ENCODE measurements around the gene IGFBP7.

IGFBP7 gene

DNA sequence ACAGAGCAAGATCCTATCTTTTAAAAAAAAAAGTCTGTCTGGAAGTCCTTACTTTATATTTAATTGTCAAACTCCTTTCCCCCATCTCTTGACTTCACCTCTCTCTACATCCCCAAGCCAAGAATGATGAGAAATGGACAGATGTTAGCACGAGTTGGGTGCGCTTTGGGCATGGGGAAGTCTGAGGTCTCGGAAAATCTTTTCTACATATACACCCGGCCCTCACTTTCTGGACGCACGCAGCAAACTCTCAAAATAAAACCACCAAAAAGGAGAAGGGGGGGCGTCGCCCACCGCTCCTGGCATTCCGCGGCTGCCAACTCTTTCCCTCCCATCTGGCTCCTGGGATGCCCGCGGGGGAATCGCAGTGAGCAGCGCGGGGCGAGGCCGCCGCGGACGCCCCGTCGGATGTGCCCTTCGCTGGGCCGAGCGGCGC is 756 bp downstream of the IGFBP7 start:
- peak overlapping the region; percentile 65 for H3K4me3 ChIP-seq (replicated peaks; ENCODE audit: low read depth, low read length)

DNA sequence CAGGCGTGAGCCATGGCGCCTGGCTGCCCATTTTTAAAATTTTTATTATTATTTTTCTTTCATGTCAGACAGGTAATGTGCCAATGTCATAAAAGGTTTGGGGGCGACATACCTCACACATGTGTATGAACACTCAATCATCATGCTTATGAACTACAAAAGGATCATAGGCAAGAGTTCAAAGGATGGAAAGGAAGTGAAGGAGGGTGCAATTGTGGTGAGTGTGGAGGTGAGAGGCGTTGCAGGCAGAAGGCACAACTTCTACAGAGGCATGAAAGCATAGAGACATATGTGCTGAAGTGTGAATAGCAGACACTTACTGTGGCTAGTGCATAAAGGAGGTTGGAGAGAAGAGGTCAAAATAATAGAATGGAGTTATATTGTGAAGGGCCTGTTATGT is 4.0 kb downstream of the IGFBP7 start:
- TF ChIP-seq, protein P1, sequence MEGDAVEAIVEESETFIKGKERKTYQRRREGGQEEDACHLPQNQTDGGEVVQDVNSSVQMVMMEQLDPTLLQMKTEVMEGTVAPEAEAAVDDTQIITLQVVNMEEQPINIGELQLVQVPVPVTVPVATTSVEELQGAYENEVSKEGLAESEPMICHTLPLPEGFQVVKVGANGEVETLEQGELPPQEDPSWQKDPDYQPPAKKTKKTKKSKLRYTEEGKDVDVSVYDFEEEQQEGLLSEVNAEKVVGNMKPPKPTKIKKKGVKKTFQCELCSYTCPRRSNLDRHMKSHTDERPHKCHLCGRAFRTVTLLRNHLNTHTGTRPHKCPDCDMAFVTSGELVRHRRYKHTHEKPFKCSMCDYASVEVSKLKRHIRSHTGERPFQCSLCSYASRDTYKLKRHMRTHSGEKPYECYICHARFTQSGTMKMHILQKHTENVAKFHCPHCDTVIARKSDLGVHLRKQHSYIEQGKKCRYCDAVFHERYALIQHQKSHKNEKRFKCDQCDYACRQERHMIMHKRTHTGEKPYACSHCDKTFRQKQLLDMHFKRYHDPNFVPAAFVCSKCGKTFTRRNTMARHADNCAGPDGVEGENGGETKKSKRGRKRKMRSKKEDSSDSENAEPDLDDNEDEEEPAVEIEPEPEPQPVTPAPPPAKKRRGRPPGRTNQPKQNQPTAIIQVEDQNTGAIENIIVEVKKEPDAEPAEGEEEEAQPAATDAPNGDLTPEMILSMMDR (IDR thresholded peaks at IDR 0.05; ENCODE audit: low read length, missing control alignments) = no peak
- DNase-seq (ENCODE audit: low read depth) = no peak
- H3K4me3 ChIP-seq (replicated peaks; ENCODE audit: low read depth, low read length) = peak overlapping the region; percentile 3

More for the DNA sequence above, 756 bp downstream of the IGFBP7 start:
- TF ChIP-seq, protein P1 (IDR thresholded peaks at IDR 0.05; ENCODE audit: low read length, missing control alignments) = no peak
- DNase-seq (ENCODE audit: low read depth) = no peak

GRCh38 chr4:57104706-57105560 is 5.3 kb downstream of the IGFBP7 start:
- H3K4me3 ChIP-seq (replicated peaks; ENCODE audit: low read depth, low read length) = peak overlapping the region; percentile 4
- TF ChIP-seq, protein P1 (IDR thresholded peaks at IDR 0.05; ENCODE audit: low read length, missing control alignments) = no peak
- peak; percentile 73 for DNase-seq (ENCODE audit: low read depth)

DNA sequence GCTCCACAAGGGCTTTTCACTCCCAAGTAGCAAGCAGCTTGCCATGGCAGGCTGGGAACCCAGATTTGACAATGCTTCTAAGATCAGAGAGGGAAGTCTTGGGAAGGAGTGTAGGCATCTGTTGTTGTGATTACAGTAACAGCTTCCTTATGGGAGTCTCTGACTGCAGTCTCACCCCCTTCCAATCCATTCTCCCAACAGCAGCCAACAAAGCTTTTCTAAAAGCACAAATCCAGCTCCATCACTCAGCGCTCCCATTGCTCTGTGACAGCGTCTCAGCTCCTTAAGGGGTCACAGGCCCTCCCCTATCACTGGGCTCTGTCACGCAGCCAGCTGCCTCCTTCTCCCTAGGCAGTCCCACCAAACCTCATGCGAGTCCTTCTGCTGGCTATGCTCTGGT is 7.1 kb downstream of the IGFBP7 start:
- DNase-seq (ENCODE audit: low read depth) = peak; percentile 73
- TF ChIP-seq, protein P1 (IDR thresholded peaks at IDR 0.05; ENCODE audit: low read length, missing control alignments) = no peak
- peak overlapping the region; percentile 2 for H3K4me3 ChIP-seq (replicated peaks; ENCODE audit: low read depth, low read length)

- TF ChIP-seq, protein P1 (IDR thresholded peaks at IDR 0.05; ENCODE audit: low read length, missing control alignments) = no peak
- DNase-seq (ENCODE audit: low read depth) = peak; percentile 99
Measured at GRCh38 chr4:57102050-57102624, 8.0 kb downstream of the IGFBP7 start.

DNA sequence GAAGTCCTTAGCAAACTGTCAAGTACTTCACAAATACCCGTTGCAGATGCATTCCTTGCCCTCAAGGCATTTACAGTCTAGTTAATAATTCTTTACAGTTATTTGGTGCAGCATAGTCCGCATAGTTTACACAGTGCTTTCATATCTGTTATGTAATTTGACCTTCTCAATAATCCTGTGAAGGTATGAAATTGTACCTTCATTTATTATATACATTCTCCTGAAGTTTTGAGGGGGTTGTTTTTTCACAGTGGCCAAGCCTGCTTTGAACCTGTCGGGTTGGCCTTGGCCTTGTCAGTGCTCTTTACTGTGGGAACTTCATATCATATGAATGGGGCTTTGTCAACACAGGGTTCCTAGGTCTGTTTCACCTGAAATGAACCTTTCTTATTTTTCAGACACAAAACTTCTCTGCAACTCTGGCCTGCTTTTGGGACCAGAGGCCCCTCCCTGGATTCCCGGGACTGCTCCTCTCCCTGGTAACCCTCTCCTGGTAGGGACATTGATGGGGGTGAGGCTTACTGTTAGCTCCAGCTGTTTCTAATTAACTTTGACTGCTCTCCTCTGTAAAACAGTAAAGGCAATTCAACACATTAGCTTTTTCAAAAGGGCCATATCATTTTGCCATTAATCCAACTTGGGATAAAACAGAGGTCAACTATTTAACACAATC is 9.1 kb downstream of the IGFBP7 start:
- no peak overlapping the region for H3K4me3 ChIP-seq (replicated peaks; ENCODE audit: low read depth, low read length)
- TF ChIP-seq, protein P1 (IDR thresholded peaks at IDR 0.05; ENCODE audit: low read length, missing control alignments) = no peak
- DNase-seq (ENCODE audit: low read depth) = no peak

More at GRCh38 chr4:57102050-57102624, 8.0 kb downstream of the IGFBP7 start:
- H3K4me3 ChIP-seq (replicated peaks; ENCODE audit: low read depth, low read length) = peak overlapping the region; percentile 3

Data from fibroblast of pulmonary artery (primary cell).